DMS114 treated with DMSO at 0.1 percent for 48 hours (cell line): ENCODE results near the gene EFCAB8.
A peak's percentile ranks its signal among the peaks of the same experiment; 100 is the strongest.
"Not testable (repeated sequence)": the region's sequence is repeated elsewhere in the genome, so short reads cannot be mapped to it uniquely, and the experiment has no call there.

Experiments
- DNase-seq: peaks from one replicate; lab custom pipeline; 2025; ENCODE audit not compliant: unreplicated experiment; lab: John Stamatoyannopoulos, UW

Gene EFCAB8

GRCh38 chr20:32943490-32944052 is 84.8 kb downstream of the EFCAB8 start:
- no peak for DNase-seq

- peak; percentile 2 for DNase-seq
These were observed 87.0 kb downstream of the EFCAB8 start for GRCh38 chr20:32945710-32946221.

- no peak for DNase-seq
These were observed 87.9 kb downstream of the EFCAB8 start for GRCh38 chr20:32946629-32947028.

GRCh38 chr20:32950539-32950938 is 91.8 kb downstream of the EFCAB8 start:
- DNase-seq = not testable (repeated sequence)

GRCh38 chr20:32957459-32957858 is 98.7 kb downstream of the EFCAB8 start:
- DNase-seq = no peak

- no peak for DNase-seq
These were observed 99.9 kb downstream of the EFCAB8 start for GRCh38 chr20:32958574-32958973.

- no peak for DNase-seq
These were observed 100.9 kb downstream of the EFCAB8 start for GRCh38 chr20:32959351-32960221.

- no peak for DNase-seq
These were observed 101.4 kb downstream of the EFCAB8 start for GRCh38 chr20:32960222-32960518.

- no peak for DNase-seq
These were observed 102.4 kb downstream of the EFCAB8 start for GRCh38 chr20:32960849-32961731.

- no peak for DNase-seq
These were observed 103.3 kb downstream of the EFCAB8 start for GRCh38 chr20:32962053-32962452.

GRCh38 chr20:32962646-32963045 is 103.9 kb downstream of the EFCAB8 start:
- DNase-seq = not testable (repeated sequence)

GRCh38 chr20:32963176-32963575 is 104.5 kb downstream of the EFCAB8 start:
- DNase-seq = no peak

GRCh38 chr20:32964575-32964974 is 105.9 kb downstream of the EFCAB8 start:
- DNase-seq = no peak

GRCh38 chr20:32965115-32965514 is 106.4 kb downstream of the EFCAB8 start:
- DNase-seq = no peak

- no peak for DNase-seq
These were observed 107.1 kb downstream of the EFCAB8 start for GRCh38 chr20:32965581-32966373.

GRCh38 chr20:32966382-32966781 is 107.7 kb downstream of the EFCAB8 start:
- DNase-seq = no peak

GRCh38 chr20:32966881-32967781 is 108.4 kb downstream of the EFCAB8 start:
- DNase-seq = no peak

- no peak for DNase-seq
These were observed 109.3 kb downstream of the EFCAB8 start for GRCh38 chr20:32967961-32968457.

GRCh38 chr20:32968478-32969241 is 109.9 kb downstream of the EFCAB8 start:
- DNase-seq = no peak
